IMR-90 (cell line): ENCODE data around the gene HLX. TPM values are rescaled to one million over a fixed set of nuclear protein-coding genes. Genes with fewer than 3 reads are reported as not detected.

Source experiments
- ATAC-seq: fragments of 200-7000 bp; cut with Tn5 transposase; 2 replicates; pipeline ENCODE4 v1.9.1; 2020; ENCODE audit warnings: low read depth, mild to moderate bottlenecking, moderate library complexity
- BruUV-seq: library from RNA; stranded (reverse); fragments of 400-500 nt; replicated peaks from 2 replicates; lab custom pipeline; 2021; lab: Mats Ljungman, UMichigan
- CTCF ChIA-PET: fragments of 300-600 bp; formaldehyde crosslinking; extraction: SDS; loops from one replicate; lab custom pipeline; 2021; ENCODE audit warnings: antibody characterized with exemption; lab: Yijun Ruan, JAX
- POLR2A ChIA-PET: fragments of 300-600 bp; sonication (Branson Sonifier 250); formaldehyde crosslinking; loops from one replicate; lab custom pipeline; 2022; ENCODE audit warnings: antibody characterized with exemption; ENCODE audit not compliant: unreplicated experiment; lab: Charles Lee
- DNase-seq: peaks from one replicate; pipeline ENCODE4 v3.0.0; 2013
- H2AFZ ChIP-seq: replicated peaks from 2 replicates; pipeline ENCODE3; 2013; ENCODE audit warnings: low read length, mild to moderate bottlenecking; ENCODE audit not compliant: poor library complexity
- H2AK5ac ChIP-seq: 2 replicates; pipeline ENCODE4 v1.6.1; 2013; ENCODE audit warnings: low read depth, low read length, inconsistent platforms
- H2AK9ac ChIP-seq: replicated peaks from 2 replicates; pipeline ENCODE3; 2013; ENCODE audit warnings: mild to moderate bottlenecking, low read depth, low read length, moderate library complexity; ENCODE audit not compliant: poor library complexity
- H2BK120ac ChIP-seq: 2 replicates; pipeline ENCODE4 v1.6.1; 2013; ENCODE audit warnings: low read depth, low read length, inconsistent platforms
- H2BK15ac ChIP-seq: 3 replicates; pipeline ENCODE4 v1.6.1; 2013; ENCODE audit warnings: low read depth, low read length, inconsistent platforms
- H2BK20ac ChIP-seq: 2 replicates; pipeline ENCODE4 v1.6.1; 2013; ENCODE audit warnings: low read depth, mild to moderate bottlenecking, inconsistent platforms, low read length, moderate library complexity
- H2BK5ac ChIP-seq: 2 replicates; pipeline ENCODE4 v1.6.1; 2013; ENCODE audit warnings: mild to moderate bottlenecking, low read depth, low read length, inconsistent platforms; ENCODE audit not compliant: poor library complexity, severe bottlenecking
- H3K14ac ChIP-seq: replicated peaks from 2 replicates; pipeline ENCODE4 v1.6.1; 2013; ENCODE audit warnings: low read depth, low read length, inconsistent platforms
- H3K18ac ChIP-seq: 2 replicates; pipeline ENCODE4 v1.6.1; 2013; ENCODE audit warnings: low read depth, low read length, control low read depth
- H3K23ac ChIP-seq: 2 replicates; pipeline ENCODE4 v1.6.1; 2013; ENCODE audit warnings: low read depth, low read length, inconsistent platforms
- H3K27ac ChIP-seq: 2 replicates; pipeline ENCODE4 v1.5.1; 2013; ENCODE audit warnings: mild to moderate bottlenecking, control low read depth, low read length; ENCODE audit not compliant: insufficient read depth
- H3K27me3 ChIP-seq: 2 replicates; pipeline ENCODE4 v1.6.1; 2013; ENCODE audit warnings: low read length; ENCODE audit not compliant: control insufficient read depth, insufficient read depth
- H3K36me3 ChIP-seq: 2 replicates; pipeline ENCODE4 v1.6.1; 2013; ENCODE audit warnings: low read length, mixed read lengths; ENCODE audit not compliant: control insufficient read depth, insufficient read depth
- H3K4ac ChIP-seq: 2 replicates; pipeline ENCODE4 v1.6.1; 2013; ENCODE audit warnings: low read depth, low read length, inconsistent platforms
- H3K4me1 ChIP-seq: 2 replicates; pipeline ENCODE4 v1.6.1; 2013; ENCODE audit warnings: low read length, mixed read lengths; ENCODE audit not compliant: control insufficient read depth, insufficient read depth
- H3K4me2 ChIP-seq: 2 replicates; pipeline ENCODE4 v1.6.1; 2013; ENCODE audit warnings: low read depth, mild to moderate bottlenecking, control low read depth, low read length, moderate library complexity
- H3K4me3 ChIP-seq: 2 replicates; pipeline ENCODE4 v1.5.1; 2013; ENCODE audit warnings: low read depth, mild to moderate bottlenecking, control low read depth, low read length, moderate library complexity; ENCODE audit not compliant: insufficient read depth
- H3K56ac ChIP-seq: 2 replicates; pipeline ENCODE4 v1.6.1; 2013; ENCODE audit warnings: low read length, inconsistent platforms; ENCODE audit not compliant: insufficient read depth; ENCODE audit errors: extremely low read depth
- H3K79me1 ChIP-seq, 2 experiments: 2 replicates each; pipeline ENCODE4 v1.6.1; 2013; ENCODE audit warnings: low read length in 2 of 2, inconsistent platforms in 1 of 2, low read depth in 1 of 2
- H3K9ac ChIP-seq: 2 replicates; pipeline ENCODE4 v1.6.1; 2013; ENCODE audit warnings: low read depth, low read length, control low read depth
- H3K9me1 ChIP-seq: 2 replicates; pipeline ENCODE4 v1.6.1; 2013; ENCODE audit warnings: low read length, inconsistent platforms; ENCODE audit not compliant: insufficient read depth
- H3K9me3 ChIP-seq: 2 replicates; pipeline ENCODE4 v1.6.1; 2013; ENCODE audit warnings: low read length; ENCODE audit not compliant: control insufficient read depth, insufficient read depth
- H4K20me1 ChIP-seq: 2 replicates; pipeline ENCODE4 v1.6.1; 2013; ENCODE audit warnings: low read length, inconsistent platforms; ENCODE audit not compliant: insufficient read depth
- H4K5ac ChIP-seq: 2 replicates; pipeline ENCODE4 v1.6.1; 2013; ENCODE audit warnings: mild to moderate bottlenecking, low read depth, low read length, control low read depth
- H4K8ac ChIP-seq, 2 experiments: 2 replicates each; pipeline ENCODE4 v1.6.1; 2013; ENCODE audit warnings: low read depth in 2 of 2, low read length in 2 of 2, control low read depth in 1 of 2, inconsistent platforms in 1 of 2
- H4K91ac ChIP-seq: 2 replicates; pipeline ENCODE4 v1.6.1; 2013; ENCODE audit warnings: low read depth, low read length, inconsistent platforms; ENCODE audit not compliant: insufficient read depth
- BHLHE40 ChIP-seq: fragments of 150-350 bp; IDR thresholded peaks from 2 replicates; pipeline ENCODE4 v1.6.1; 2016; ENCODE audit warnings: mild to moderate bottlenecking, low read depth, low read length
- CHD1 ChIP-seq: IDR thresholded peaks from 2 replicates; pipeline ENCODE4 v1.6.1; 2012; ENCODE audit warnings: low read depth, low read length, improper control_type of control experiment
- FOS ChIP-seq: fragments of 150-350 bp; IDR thresholded peaks from 2 replicates; pipeline ENCODE4 v1.6.1; 2016; ENCODE audit warnings: low read depth, low read length
- MAZ ChIP-seq: IDR thresholded peaks from 2 replicates; pipeline ENCODE4 v1.6.1; 2012; ENCODE audit warnings: low read depth, mild to moderate bottlenecking, low read length, improper control_type of control experiment, moderate library complexity, borderline replicate concordance
- RAD21 ChIP-seq: IDR thresholded peaks from 2 replicates; pipeline ENCODE4 v1.6.1; 2012; ENCODE audit warnings: low read length, improper control_type of control experiment
- SMC3 ChIP-seq: fragments of 150-350 bp; IDR thresholded peaks from 2 replicates; pipeline ENCODE4 v1.6.1; 2016; ENCODE audit warnings: low read depth, mild to moderate bottlenecking, antibody characterized with exemption, low read length, moderate library complexity
- dilution Hi-C: fragments of 300-500 bp; cut with HindIII; formaldehyde crosslinking; loops from one replicate; pipeline ENCODE4 v1.14.3; 2018; ENCODE audit warnings: low sequenced_read_pairs; ENCODE audit not compliant: unreplicated experiment
- in situ Hi-C: fragments of 300-500 bp; cut with MboI; formaldehyde crosslinking; loops from 3 replicates; pipeline ENCODE4 v1.14.3; 2019; ENCODE audit warnings: low sequenced_read_pairs, inconsistent platforms, mixed read lengths
- intact Hi-C: fragments of 100-400 bp; cut with micrococcal nuclease; formaldehyde crosslinking; loops from 2 replicates; pipeline ENCODE4 v1.10.0; 2022
- polyA plus RNA-seq, 3 experiments: library from polyadenylated mRNA; depleted of rRNA; stranded (reverse); fragments of >200 nt; gene quantifications; 2 replicates each; pipeline ENCODE4 v1.2.3, GENCODE V29; 2012; ENCODE audit warnings: low replicate concordance in 1 of 3
- total RNA-seq: library from RNA; depleted of rRNA; stranded (reverse); fragments of >200 nt; gene quantifications from 2 replicates; pipeline ENCODE4 v1.2.3, GENCODE V29; 2012
- TF ChIP-seq, protein P1 (sequence below): conservative IDR thresholded peaks from 2 replicates; pipeline ENCODE4 v1.5.1; 2012; ENCODE audit warnings: mild to moderate bottlenecking, low read depth, low read length, improper control_type of control experiment

The HLX gene
- total and polyA plus RNA-seq, 2 of the 4 experiments (the other 2 are of a cell fraction): 4.3 to 6.1 TPM

DNA sequence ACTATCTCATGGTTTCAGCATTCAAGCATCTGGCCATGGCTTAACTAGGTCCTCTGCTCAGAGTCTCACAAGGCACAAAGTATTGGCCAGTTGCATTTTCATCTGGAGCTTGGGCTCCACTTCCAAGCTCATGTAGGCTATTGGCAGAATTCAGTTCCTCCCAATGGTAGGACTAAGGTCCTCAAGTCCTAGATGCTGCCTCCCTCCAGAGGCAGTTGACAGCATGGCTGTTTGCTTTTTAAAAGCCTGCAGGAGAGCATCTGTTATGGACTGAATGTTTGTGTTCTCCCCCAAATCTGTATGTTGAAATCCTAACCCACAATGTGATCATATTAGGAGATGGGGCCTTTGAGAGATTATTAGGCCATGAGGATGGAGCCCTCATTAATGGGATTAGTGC, 38.0 kb upstream of the HLX start:
- Histone ChIP-seq H3K18ac (no peak overlapping the region), H2BK20ac (no peak overlapping the region), H2BK15ac (no peak overlapping the region), H3K79me1 (no peaks in the 10 kb centered on the region), H4K8ac (no peak overlapping the region), H3K27ac (no peak overlapping the region), H3K36me3 (no peaks in the 10 kb centered on the region), H3K56ac (no peak overlapping the region), H2BK120ac (no peak overlapping the region), H3K9me3 (peaks cover 4% of the 10 kb centered on the region), H3K4me3 (no peak overlapping the region), H3K27me3 (peaks cover 3% of the 10 kb centered on the region), H4K91ac (no peak overlapping the region), H2BK5ac (no peak overlapping the region), H2AK5ac (no peak overlapping the region), H2AFZ (no peak overlapping the region), H4K20me1 (no peaks in the 10 kb centered on the region), H3K9me1 (no peaks in the 10 kb centered on the region), H3K4me2 (no peak overlapping the region), H4K5ac (no peak overlapping the region), H3K4ac (no peak overlapping the region), H2AK9ac (no peak overlapping the region), H3K14ac (no peak overlapping the region), H3K4me1 (peaks cover 6% of the 10 kb centered on the region; the same call in 1 of the 2 replicates), H3K9ac (no peak overlapping the region), H3K23ac (no peak overlapping the region)
- CTCF ChIA-PET: interaction anchor here (0.6 kb wide), 1 partner anchor 27 kb away, joined by 4 read pairs; no protein-coding TSS in a partner anchor
- BruUV-seq: no TSS peak
- POLR2A ChIA-PET: no interaction called here
- dilution Hi-C loops (no loop called here), intact Hi-C loops (no loop called here), in situ Hi-C loops (no loop called here)
- no peak for TF ChIP-seq MAZ
- no peak for TF ChIP-seq BHLHE40
- TF ChIP-seq, protein P1, sequence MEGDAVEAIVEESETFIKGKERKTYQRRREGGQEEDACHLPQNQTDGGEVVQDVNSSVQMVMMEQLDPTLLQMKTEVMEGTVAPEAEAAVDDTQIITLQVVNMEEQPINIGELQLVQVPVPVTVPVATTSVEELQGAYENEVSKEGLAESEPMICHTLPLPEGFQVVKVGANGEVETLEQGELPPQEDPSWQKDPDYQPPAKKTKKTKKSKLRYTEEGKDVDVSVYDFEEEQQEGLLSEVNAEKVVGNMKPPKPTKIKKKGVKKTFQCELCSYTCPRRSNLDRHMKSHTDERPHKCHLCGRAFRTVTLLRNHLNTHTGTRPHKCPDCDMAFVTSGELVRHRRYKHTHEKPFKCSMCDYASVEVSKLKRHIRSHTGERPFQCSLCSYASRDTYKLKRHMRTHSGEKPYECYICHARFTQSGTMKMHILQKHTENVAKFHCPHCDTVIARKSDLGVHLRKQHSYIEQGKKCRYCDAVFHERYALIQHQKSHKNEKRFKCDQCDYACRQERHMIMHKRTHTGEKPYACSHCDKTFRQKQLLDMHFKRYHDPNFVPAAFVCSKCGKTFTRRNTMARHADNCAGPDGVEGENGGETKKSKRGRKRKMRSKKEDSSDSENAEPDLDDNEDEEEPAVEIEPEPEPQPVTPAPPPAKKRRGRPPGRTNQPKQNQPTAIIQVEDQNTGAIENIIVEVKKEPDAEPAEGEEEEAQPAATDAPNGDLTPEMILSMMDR: no peak; the same call in 1 of the 2 replicates
- no peak for TF ChIP-seq SMC3
- no peak for TF ChIP-seq FOS
- peak; percentile 15; the same call in 1 of the 2 replicates for TF ChIP-seq RAD21
- no peak for TF ChIP-seq CHD1
- DNase-seq (no peak), ATAC-seq (peak; percentile 37; the same call in 1 of the 2 replicates)
